Measurements from ENCODE around the gene SOX15.

Gene SOX15

DNA sequence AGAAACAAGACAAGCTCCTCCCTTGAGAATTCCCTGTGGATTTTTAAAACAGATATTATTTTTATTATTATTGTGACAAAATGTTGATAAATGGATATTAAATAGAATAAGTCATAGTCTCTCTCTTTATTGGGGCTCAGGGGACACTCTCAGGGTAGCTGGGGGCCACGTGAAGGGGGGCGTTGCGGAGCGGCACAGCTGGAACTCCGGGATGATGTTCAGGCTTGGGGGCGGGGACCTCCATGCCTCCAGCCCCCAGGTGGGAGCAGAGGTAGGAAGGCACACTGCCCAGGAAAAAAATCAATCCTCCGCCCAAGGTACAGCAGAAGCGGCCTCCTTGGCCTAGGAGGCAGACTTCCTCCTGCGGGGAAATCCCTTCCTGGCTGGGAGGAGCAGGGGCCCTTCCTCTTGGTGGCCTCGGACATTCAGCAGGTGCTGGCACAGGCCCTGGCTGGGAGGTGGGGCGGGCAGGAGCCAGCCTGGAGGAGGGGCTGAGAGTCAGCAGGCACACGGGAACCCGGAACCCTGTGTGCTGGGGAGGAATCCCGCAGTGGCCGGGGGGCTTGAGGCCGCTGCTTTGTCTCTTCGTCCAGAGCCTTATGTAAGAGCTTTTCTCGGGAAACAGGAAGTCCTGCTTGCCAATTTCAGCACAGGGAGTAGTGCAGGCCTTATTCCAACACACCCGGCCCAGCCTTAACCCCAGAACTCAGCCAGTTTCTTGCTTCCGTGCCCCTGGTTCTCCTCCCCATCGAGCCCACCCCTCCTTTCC is 31.9 kb downstream of the SOX15 start:
- peak; percentile 22 for DNase-seq

- no peak for DNase-seq
Observed at GRCh38 chr17:7557147-7557764, 32.6 kb downstream of the SOX15 start.

DNA sequence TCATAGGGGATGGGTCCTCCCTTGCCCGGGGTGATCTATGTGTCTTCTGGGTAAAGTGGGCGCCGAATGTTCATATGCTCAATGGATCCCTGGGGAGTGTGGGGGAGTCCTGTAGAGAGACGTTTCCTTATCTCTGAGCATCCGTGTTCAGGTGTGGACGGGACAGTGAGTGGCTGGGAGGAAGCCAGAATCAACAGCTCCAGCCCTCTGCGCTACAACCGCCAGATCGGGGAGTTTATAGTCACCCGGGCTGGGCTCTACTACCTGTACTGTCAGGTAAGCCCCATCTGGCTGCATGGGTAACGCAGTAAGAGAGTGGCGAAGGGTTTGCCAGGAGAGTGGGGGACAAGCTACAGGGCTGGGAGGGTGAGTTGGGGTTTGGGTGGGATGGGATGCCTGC is 33.3 kb downstream of the SOX15 start:
- DNase-seq = no peak

DNA sequence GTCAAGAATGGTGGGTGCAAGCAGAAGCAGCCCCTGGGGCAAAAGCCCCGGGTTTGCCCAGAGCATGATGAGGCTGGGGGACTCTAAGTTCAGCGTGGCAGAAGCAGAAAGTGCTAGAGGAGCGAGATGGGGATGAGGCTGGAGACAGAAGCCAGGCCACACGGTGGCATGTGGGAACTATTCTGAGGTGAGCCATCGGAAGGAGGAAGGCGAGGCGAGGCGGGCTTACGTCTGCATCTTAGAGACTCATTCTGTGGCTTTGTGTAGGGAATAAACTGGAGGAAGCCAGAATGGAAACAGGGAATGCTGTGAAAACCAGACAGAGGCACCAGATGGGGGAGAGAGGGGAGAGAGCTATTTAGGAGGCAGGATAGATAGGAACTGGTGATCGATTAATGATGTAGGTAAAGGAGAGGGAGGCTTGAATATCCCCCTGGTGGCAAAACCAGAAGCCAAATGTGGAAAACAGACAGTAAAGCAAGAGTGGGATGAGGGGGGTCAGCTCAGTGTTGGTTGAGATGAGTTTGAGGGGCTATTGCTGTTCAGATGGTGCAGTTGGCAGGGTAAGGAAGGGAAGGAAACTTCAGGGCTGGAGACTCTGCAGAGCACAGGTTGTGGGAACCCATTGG is 34.5 kb downstream of the SOX15 start:
- DNase-seq = no peak

- no peak for DNase-seq
Observed at GRCh38 chr17:7553356-7553755, 36.5 kb downstream of the SOX15 start.

GRCh38 chr17:7552621-7553051 is 37.3 kb downstream of the SOX15 start:
- DNase-seq = no peak

DNA sequence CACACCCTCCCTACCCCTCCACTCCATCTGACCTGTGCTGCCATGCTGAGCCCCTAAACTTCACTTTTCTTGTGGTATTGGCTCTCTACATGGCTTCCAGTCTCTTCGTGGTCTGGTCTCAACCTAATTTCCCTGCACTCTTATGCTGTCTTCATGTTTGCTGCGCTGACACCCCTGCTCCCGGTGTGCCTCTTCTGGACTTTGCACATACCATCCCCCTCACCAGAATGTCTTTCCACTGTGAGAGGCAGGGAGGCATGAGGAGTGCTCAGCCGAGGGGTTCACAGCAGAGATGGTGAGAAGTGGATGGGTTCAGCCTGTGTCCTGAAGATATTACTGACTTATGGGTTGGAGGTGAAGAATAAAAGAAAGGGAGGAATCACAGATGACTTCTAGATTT is 38.5 kb downstream of the SOX15 start:
- no peak for DNase-seq

DNA sequence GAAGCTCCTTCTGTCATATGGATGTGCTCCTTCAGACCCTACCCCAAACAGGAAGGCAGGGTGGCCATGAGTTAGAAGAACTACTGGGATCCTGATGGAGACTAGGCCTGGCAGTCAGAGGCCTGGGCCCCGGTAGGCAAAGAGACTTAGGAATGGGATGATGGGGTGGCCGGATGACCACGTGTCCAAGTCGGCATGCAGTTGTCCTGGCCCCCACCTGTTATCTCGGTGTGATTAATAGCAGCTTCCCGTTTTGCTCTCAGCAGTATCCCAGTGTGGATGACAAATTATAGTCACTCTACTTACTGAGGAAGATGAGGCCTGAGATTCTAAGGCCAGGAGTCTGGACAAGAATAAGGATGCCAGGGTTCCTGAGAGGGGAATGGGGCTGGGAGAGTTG is 39.5 kb downstream of the SOX15 start:
- no peak for DNase-seq

GRCh38 chr17:7549401-7550055 is 40.4 kb downstream of the SOX15 start:
- DNase-seq = no peak

DNA sequence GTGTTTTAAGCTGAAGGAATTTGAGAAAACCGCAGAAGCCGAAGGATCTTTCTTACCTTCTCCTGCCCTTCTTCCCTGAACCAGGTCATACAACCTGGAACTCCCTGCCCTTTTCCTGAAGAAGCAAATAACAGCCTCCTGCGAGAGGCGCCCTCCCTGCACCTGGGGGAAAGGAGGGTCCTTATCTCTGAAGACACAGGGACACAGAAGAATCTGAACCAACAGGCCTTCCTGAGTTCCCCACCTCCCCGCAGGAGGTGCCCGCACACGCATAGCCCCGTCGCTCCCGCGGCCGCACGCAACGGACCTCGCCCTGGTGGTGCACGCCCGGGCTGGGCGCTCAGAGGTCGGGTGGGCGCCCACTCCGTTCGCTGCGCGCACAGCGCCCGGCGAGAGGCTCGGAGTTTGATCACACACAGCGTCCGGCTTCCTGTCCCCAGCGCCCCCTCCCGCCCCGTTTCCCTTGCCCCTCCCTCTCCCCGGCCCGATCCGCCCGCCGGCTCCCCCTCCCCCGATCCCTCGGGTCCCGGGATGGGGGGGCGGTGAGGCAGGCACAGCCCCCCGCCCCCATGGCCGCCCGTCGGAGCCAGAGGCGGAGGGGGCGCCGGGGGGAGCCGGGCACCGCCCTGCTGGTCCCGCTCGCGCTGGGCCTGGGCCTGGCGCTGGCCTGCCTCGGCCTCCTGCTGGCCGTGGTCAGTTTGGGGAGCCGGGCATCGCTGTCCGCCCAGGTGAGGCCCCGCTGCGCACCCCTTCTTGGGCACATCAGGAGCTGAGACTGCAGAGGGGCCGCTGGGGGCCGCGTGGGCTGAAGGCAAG is 41.1 kb downstream of the SOX15 start, which contains the start of gene TNFSF12:
Gene TNFSF12 (plus strand): TSS at position 474 of the 816 bp plus-strand sequence. CDS start 96 bp downstream, at position 570.
- peak; percentile 58 for DNase-seq

GRCh38 chr17:7544911-7545310 is 45.0 kb downstream of the SOX15 start:
- DNase-seq = no peak

- no peak for DNase-seq
Observed at GRCh38 chr17:7541074-7541621, 48.7 kb downstream of the SOX15 start.

DNA sequence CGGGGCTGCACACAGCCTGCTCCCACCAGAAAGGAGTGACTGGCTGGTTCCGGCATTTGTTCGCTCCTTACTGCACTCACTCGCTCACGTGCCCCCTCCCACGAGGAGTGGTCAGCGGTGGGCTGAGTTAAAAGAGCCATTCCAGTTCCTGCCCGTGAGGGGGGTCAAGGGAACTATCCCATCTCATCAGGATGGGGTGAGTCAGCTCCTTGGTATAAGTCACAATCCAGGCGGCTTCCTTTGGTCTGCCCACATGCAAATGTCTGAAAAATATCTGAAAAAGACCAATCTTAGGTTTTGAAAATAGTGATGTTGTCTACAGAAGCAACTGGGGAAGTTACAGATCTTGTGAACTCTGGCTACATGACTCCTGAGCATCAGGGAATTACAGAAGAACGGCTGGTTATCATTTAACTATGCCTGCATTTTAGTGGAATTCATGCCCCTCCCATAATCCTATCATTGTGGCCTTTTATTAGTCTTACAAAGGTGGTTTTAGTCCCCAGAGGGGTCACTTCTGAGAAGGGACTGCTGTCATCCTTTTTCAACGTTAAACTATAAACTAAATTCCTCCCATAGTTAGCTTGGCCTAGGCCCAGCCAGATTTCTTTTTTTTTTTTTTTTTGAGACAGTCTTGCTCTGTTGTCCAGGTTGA is 50.9 kb downstream of the SOX15 start:
- peak; percentile 29 for DNase-seq
